ENCODE measurements around the gene MPHOSPH8.

GRCh38 chr13:19634256-19634740 lies 839 bp downstream of the MPHOSPH8 start:
- no peak for TF ChIP-seq POLR2A (IDR thresholded peaks at IDR 0.05)
- TF ChIP-seq CTCF (IDR thresholded peaks at IDR 0.05), result no peak

Data from thyroid gland (tissue), 4 donors.